ENCODE results near the gene GPR35.
"Not testable (repeated sequence)": the region's sequence is repeated elsewhere in the genome, so short reads cannot be mapped to it uniquely, and the experiment has no call there.

Gene GPR35

DNA sequence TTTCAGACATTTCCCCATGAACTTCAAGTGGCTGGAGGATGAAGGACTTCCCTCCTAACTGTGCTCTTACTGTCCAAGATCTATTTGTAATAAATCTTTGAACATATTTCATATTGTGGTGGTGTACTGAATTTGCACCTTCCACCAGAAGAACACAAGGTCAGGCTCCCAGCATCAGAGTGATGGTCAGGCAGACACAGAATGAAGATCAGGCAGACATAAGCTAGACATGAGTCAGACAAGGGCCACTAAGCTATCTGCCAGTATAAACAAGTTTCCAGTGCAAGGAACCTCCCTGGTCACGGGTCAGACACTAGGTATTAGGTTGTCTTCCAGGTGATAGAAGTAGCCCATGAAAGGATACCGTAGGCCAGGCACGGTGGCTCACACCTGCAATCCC, 37.4 kb downstream of the GPR35 start:
- TF ChIP-seq ZFX (IDR thresholded peaks at IDR 0.05) = no peak
- TF ChIP-seq, protein P1, sequence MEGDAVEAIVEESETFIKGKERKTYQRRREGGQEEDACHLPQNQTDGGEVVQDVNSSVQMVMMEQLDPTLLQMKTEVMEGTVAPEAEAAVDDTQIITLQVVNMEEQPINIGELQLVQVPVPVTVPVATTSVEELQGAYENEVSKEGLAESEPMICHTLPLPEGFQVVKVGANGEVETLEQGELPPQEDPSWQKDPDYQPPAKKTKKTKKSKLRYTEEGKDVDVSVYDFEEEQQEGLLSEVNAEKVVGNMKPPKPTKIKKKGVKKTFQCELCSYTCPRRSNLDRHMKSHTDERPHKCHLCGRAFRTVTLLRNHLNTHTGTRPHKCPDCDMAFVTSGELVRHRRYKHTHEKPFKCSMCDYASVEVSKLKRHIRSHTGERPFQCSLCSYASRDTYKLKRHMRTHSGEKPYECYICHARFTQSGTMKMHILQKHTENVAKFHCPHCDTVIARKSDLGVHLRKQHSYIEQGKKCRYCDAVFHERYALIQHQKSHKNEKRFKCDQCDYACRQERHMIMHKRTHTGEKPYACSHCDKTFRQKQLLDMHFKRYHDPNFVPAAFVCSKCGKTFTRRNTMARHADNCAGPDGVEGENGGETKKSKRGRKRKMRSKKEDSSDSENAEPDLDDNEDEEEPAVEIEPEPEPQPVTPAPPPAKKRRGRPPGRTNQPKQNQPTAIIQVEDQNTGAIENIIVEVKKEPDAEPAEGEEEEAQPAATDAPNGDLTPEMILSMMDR (conservative IDR thresholded peaks at IDR 0.05) = no peak
- no peak overlapping the region for H3K27ac ChIP-seq

DNA sequence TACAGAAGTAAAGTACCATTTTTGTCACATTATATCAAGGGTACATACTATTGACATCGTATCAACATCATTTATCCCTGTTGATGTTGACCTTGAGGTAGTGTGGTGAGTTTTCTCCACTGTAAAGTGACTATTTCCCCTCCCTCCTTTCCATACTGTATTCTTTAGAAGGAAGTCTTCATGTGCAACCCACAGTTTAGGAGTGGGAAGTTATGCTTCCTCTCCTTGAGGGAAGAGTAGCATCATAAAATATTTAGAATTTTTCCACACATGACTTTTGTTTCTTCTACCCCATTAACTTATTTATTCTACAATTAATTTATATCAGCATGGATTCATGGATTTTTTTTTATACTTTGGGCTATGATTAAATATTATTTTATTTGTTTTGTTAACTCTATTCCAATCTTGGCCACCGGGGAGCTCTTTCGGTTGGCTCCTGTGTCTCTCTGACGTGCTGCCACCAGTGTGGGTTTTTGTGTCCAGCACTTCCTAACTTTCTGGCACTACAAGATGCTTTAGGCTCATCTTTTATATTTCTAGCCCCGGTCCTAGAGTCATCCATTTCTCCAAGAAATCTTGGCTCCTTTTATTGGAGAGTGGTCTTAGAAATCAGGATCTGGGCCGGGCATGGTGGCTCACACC, 38.4 kb downstream of the GPR35 start:
- H3K27ac ChIP-seq = no peak overlapping the region
- TF ChIP-seq ZFX (IDR thresholded peaks at IDR 0.05) = no peak
- TF ChIP-seq, protein P1 (conservative IDR thresholded peaks at IDR 0.05) = no peak

DNA sequence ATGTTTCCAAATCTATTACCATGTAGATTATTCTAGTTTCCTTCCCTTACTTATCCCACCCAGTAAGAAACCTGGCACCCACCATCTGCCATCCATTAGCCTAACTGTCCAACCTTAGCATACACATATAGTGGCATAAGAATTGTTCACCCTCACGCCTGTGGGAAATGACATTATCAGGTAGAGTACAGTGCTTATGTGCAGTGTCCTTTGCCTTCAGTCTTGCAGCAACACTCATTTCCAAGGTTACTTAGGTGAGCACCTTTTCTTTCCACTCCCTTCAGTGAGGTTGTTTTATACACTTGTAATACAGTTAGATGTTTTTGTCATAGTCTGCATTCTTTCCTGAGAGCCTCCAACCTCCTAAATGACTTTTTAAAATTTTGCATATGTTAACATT, 39.3 kb downstream of the GPR35 start:
- no peak overlapping the region for H3K27ac ChIP-seq
- TF ChIP-seq, protein P1 (conservative IDR thresholded peaks at IDR 0.05) = no peak
- TF ChIP-seq ZFX (IDR thresholded peaks at IDR 0.05) = no peak

DNA sequence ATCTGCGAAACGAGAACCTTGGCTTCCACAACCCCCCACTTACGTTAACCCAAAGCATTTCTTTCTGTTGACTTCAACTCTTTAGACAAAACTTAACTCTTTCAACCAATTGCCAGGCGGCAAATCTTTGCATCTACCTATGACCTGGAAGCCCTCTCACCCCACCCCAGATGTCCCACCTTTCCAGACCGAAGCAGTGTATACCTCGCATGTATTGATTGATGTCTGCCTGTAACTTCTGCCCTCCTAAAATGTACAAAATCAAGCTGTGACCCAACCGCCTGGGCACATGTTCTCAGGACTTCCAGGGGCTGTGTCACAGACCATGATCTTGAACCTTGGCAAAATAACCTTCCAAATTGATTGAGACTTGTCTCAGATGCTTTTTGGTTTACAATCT, 45.1 kb downstream of the GPR35 start:
- TF ChIP-seq, protein P1 (conservative IDR thresholded peaks at IDR 0.05) = no peak
- TF ChIP-seq ZFX (IDR thresholded peaks at IDR 0.05) = no peak
- H3K27ac ChIP-seq = no peak overlapping the region

DNA sequence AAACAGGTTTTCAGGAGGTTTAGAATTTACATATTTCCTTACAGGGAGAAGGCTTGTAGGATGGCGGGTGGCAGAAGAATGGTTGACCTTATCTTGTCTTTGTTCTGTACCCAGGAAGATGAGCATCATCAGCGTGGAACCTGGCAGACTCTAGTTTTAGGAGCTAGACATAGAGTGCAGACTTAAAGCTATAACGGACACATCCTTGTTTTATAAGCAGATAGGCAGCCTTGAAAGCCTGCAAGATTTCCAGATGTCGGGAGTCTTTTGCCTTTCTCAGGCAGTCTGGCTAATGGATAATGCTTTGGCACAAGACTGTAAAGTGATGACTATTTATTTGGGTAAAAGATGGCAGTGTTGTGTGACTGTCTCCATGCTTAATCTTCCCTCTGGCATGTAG, 45.7 kb downstream of the GPR35 start:
- TF ChIP-seq, protein P1 (conservative IDR thresholded peaks at IDR 0.05) = no peak
- TF ChIP-seq ZFX (IDR thresholded peaks at IDR 0.05) = no peak
- no peak overlapping the region for H3K27ac ChIP-seq

DNA sequence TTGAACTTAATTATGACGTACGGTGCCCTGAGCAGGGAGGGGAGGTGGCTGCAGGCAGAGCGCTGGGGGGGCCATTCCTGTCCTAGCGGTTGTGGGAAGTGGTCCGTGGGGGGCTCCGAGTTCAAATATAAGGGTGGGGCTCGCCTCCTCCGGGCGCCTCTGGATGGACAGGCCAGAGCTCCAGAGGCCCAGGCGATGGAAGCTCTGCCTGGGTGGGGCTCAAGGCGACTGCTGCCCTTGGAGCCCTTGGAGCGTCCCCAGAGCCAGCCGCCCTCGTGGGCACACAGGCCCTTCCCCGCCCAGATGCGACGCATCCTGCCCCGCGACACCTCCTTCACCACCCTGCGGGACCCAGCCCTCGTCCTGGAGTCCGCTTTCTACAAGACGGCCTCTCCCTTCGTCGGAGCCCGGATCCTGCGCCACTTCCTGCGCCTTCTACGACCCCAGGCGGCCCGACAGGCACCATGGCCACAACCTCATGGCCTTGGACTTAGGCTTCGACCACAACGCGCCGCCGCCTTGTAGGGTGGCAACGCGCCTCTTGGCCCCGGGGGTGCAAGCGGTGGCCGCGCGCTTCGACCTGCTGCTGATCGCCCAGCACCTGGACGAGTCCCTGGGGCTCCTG, 46.9 kb downstream of the GPR35 start:
- TF ChIP-seq, protein P1 (conservative IDR thresholded peaks at IDR 0.05) = no peak
- TF ChIP-seq ZFX (IDR thresholded peaks at IDR 0.05) = no peak
- H3K27ac ChIP-seq = no peak overlapping the region

DNA sequence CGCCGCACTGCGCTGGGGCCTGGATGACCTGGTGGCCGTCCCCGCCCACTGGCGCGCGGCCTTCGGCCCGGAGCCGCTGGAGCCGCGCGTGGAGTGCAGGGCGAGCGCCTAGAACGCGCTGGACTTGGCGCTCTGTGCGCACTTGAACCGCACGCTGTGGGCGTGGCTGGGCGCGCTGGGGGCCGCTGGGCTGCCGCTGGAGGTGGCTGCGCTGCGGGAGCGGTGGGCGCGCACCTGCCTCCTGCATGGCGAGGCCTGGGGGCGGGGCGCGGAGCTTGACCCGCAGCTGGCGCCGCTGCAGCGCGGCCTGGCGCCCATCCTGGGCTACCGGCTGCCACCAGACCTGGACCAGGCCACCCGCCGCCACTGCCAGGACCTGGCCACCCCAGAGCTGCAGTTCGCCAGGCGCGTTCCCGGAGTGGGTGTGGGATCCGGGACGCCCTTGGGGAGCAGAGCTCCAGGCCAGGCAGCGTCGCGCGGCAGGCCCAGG, 47.5 kb downstream of the GPR35 start:
- H3K27ac ChIP-seq = no peak overlapping the region
- TF ChIP-seq, protein P1 (conservative IDR thresholded peaks at IDR 0.05) = no peak
- no peak for TF ChIP-seq ZFX (IDR thresholded peaks at IDR 0.05)

DNA sequence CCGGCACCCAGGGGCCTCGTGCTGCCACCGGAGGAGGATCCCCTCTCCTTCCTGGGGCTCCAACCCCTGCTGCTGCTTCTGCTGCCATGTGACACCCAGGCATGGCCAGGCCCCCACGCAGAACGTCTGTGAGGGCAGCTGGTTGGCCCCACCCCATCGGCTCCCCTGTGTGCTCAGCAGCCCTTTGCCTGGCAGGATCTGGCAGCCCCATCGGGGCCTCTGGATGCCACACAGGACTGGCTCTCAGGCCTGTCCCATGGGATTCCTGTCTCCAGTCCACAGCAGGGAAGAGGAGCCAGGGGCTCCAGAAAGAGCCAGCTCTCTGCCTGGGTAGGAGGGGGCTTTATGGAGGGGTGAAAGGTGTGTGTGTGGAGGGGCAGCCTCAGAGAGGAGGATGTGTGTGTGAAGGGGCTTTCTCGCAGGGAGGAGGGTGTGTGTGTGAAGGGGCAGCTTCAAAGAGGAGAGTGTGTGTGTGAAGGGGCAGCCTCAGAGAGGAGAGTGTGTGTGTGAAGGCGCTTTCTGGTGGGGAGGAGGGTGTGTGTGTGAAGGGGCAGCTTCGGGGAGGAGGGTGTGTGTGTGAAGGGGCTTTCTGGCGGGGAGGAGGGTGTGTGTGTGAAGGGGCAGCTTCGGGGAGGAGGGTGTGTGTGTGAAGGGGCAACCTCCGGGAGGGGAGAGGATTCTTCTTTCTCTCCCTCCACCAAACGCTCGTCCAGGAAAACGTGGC, 49.3 kb downstream of the GPR35 start:
- H3K27ac ChIP-seq = not testable (repeated sequence)

DNA sequence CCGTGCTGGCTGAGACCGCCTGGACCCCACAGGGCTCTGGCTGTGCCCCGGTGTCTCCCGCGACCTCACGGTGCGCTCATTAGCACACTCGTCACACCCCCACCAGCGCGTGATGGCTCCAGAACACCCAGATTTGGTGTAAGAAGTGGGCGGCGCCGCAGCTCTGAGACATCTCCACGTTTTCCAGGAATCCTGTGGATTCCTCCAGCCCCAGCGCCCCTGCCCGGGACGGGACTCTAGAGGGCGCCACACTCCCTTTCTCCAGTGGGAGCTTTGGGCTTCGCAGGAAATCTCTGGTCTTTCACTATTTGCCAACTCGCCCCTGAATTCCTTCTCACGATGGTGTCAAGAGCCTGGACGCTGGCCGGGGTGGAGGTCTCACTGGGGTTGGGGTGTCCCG, 50.1 kb downstream of the GPR35 start:
- not testable (repeated sequence) for H3K27ac ChIP-seq

DNA sequence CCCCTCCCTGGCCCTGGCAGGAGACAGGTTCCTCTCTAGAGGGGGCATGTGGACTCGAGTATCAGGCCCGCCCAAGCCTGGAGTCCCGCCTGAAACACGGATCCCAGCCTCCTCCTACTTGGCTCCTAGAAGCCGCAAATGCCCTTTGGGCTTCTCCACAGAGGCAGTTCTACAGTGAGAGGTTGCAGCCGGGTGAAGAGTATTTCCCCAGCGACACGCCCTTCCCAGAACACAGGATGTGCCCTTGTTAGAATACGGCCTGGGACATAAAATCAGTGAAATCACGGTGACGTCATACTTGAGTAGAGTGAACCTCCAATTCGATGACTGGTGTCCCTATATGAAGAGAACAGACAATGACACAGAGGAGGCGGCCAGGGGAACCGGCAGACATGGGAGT, 52.8 kb downstream of the GPR35 start:
- H3K27ac ChIP-seq = not testable (repeated sequence)

DNA sequence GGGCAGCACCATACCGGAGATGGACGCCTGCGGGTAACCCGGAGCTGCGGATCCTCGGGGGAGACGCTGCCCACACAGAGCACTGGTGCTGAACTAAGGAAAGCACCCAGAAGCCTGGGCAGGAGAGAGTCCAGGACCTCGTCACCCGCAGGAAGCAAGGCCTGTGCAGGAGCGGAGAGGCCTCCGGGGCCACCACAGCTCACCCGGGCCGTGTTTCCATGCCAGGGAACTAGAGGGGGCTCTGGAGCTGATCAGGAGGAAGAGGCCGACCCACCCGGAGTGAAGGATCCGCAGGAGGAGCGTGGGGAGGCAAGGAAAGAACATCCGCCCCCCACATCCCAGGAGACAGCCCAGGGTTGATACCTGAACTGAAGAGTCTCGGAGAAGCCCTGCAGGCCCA, 53.6 kb downstream of the GPR35 start:
- not testable (repeated sequence) for H3K27ac ChIP-seq
